NCI-H128 (cell line): ENCODE data around the gene ACTG2.
"Not testable (repeated sequence)": the region's sequence is repeated elsewhere in the genome, so short reads cannot be mapped to it uniquely, and the experiment has no call there.

Experiments used
- DNase-seq: peaks from one replicate; lab custom pipeline; 2025; ENCODE audit not compliant: unreplicated experiment; lab: John Stamatoyannopoulos, UW

The ACTG2 gene

DNA sequence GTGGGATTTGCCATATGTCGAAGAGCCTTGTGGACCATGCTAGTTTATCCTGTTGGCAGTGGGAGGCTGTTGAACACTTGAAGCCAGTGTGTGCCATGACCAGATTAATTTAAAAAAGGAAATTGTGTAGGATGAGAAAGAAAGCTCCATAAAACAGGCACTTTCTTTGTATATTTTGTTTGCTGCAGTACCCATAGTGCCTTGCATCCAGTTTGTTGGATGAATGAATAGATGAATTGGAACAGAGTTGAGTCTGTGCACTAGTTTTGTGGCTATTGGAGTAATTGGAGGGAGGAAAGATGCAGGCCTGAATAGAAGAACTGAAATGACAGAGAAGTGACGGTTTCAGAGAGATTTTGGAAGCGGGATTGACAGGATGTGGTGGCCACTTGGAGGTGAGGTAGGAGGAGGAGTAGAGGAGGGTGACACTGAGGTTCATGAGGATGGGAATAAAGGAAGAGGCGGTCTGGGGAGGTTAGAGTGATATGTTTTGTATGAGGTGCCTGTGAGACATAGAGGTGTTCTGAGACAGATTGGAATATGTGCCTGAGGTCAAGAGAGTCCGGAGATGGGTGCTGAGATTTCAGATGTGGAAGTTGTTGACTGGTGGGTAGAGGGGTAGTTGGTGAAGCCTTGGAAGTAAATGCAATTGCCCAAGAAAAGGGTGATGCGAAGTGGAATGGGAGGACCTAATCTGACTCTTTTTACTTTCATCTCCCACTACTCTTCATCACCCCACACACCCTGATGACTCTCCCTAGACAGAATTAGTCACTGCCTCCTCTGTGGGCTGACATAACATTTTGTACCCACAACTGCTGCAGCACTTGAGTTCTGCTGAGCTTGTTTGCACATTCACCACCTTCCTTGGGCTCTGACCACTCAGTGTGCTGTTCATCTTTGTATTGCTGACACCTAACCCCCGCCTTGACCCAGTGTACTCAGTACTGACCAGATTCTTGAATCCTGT lies 39.0 kb downstream of the ACTG2 start:
- no peak for DNase-seq

DNA sequence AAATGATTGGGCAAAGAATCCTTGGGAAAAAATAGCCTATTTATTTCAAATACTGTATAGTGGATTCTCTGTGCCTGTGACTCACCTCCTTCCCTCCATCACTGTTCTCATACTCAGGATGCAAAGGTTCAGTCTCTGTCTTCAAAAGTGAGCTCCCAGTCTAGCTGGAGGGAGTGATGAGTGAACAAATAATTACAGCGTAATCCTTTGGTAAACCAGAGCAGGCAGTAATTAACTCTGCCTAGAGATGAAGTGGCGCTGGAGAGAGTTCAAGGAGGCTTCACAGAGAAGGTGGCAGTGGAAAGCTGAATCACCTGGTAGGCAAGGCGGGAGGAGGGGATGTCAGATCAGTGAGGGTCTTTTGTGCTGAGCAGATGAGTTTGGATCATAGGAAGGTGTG lies 40.4 kb downstream of the ACTG2 start:
- DNase-seq, result no peak

DNA sequence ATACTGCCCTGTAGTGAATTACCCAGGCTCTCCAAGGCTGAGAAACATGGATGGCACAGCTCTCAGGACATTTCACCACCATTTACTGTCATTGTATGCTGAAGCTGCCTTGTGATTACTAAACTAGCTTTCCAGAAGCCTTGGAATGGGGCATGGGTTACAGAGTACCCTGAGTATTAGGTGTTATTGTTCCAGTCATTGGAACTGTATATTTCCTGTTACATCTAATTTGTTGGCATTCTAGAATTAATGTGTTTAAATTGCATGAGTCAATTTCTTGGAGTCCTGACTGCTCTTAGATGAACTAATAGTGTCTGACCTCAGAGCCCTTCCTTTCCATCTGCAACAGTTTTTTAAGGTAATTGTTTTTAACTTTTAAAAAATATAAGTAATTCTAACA lies 42.8 kb downstream of the ACTG2 start:
- no peak for DNase-seq

DNA sequence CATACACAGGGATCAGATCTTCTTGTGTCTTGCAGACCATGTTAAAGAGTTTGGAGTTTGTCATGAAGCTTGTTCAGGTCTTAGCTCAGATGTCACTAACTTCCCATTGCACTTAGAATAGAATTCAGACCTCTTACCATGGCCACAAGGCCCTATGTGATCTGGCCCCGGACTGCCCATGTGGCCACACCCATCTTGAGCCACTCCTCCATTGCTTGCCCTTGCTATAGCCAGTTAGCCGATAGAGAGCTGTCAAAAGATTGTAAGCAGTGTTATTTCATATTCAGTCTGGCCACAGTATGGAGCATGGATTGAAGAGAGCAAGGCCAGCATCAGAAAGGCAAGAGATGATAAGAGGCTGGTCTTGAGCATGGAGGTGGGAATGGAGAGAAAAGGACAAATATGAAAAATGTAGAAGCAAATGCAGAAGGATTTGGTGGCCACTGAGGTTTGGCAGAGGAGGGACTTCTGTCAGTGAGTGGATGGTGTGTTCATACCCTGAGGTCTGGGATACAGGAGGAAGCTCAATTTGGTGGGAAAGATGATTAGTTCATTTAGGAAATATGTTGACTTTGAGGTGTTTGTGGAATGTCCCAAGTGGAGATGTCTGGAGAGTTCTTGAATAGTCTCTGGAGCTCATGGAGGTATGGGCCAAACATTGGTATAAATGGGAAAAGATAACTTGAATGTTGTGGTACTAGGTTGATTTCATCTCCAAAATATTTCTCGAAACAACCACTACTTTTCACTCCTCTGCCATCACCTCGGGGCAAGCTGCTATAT lies 44.5 kb downstream of the ACTG2 start:
- DNase-seq, result no peak

DNA sequence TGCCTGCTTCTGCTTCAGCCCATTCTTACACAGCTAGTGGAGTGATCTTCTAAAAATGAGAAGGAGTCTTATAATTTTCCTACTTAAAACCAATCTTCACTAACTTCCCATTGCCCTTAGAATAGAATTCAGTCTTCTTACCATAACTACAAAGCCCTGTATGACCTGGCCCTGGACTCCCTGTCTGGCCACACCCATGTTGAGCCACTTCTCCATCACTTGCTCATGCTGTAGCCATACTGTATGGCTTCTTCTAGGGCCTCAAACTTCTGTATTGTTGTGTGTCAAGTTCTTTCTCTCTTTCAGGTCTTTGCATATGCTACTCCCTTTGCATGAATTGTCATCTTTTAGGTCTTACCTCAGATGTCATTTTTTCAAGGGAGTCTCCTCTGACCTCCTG lies 45.1 kb downstream of the ACTG2 start:
- no peak for DNase-seq

DNA sequence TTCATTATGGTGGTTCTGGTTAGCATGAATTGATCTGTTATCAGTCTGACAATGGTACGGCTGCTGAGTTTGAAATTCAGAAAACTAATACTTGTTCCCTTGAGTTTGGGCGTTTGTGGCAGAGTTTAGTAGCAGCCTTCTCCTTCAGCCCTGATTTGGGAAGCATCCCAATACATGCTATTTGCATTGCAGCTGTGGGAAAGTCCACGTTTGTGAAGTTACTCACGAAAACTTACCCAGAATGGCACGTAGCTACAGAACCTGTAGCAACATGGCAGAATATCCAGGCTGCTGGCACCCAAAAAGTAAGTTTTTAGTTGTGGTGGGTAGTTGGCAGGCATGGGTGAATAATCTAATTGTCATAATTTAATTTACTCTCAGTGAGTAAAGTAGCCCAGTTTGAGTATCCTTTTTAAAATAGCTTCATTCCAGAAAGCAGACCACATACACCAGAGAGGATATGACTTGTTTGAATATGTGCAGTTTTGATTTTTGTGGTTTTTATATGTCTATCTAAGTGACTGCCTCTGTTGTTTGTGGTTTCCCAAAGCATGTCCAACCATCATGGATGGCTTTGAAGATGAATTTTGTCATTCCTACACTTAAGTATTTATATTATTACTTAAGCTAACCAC lies 46.0 kb downstream of the ACTG2 start:
- DNase-seq, result no peak

DNA sequence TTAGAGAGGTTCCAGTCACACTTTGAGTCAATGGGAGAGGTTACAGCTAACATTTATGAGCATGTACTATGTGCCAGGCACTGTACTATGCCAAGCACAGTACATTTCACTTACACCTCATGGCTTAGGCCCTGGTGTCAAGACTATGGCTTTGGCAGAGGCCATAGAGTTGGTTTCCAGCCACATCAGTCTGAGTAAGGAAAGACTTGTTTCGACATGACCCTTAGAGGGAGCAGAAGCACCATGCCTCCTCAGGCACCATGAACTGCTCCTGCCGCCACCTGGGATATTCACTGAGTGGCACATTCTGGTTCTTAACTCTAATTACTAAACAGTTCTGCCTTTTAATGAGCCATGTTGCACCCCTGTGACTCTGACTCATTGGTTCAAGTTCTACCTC lies 46.6 kb downstream of the ACTG2 start:
- no peak for DNase-seq

DNA sequence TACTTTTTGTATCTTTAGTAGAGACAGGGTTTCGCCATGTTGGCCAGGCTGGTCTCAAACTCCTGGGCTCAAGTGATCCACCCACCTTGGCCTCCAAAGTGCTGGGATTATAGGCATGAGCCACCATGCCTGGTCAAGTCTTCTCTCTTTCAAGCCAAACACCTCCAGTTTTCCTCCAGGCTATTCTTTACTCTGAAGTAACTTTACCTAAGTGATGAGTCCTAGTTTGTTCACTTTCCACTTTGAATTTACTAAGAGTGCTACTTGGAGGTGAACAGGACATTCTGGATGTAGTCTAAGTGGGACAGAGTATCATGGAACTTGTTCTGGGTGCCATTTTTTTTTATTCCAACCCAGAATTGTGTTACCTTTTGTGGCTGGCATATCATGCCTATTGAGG lies 47.3 kb downstream of the ACTG2 start:
- not testable (repeated sequence) for DNase-seq

DNA sequence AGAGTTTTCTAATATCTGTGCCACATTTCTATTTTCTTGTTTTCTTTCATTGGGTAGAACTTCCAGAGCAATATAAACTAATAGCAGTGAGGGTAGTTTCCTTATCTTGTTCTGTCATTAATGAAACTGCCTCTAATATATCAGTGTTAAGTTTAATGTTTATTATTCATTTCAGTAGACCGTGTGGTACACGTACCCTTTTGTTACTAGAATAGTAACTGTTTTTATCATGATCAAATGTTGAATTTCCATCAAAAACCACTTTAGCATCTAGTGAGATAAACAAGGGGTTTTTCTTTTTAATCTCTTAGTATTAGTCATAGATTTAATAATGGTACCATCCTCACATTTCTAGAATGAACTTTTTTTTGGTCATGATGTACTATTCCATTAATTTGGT lies 49.9 kb downstream of the ACTG2 start:
- DNase-seq, result no peak

DNA sequence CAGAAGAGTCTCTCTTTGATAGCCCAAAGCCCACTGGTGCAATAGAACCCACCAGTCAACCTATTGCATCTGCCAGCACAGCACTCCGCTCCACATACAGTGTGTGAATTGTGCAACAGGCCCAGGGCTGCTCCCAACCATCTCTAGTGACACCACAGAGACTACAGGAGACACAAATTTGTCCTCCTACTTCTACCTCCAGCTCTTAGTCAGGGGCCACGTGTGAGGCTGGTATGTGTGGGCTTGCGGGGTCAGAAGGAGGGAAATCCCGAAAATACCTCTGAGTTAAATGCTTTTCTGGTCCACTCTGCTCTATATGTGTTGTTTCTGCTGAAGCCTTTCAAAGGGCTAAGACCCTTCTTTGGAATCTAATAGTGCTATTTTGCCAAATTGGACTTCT lies 51.9 kb downstream of the ACTG2 start:
- no peak for DNase-seq

DNA sequence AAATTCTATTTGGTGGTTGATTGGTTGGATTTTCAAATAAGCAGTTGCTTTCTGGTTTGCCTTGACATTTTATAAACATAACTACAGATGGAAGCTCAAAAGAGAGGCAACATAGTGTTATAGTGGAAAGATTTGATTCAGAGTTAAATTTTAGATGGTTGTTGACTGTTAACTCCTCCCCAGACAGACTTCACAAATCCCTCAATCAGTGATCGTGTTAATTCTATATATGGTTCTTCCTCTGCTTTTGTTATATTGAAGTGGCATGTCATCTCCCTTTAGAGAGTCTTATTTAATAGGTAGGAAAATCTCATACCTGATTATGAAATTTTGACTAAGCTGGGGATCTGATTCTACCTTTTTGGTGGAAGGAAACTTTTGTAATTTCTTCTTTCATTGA lies 53.4 kb downstream of the ACTG2 start:
- no peak for DNase-seq

DNA sequence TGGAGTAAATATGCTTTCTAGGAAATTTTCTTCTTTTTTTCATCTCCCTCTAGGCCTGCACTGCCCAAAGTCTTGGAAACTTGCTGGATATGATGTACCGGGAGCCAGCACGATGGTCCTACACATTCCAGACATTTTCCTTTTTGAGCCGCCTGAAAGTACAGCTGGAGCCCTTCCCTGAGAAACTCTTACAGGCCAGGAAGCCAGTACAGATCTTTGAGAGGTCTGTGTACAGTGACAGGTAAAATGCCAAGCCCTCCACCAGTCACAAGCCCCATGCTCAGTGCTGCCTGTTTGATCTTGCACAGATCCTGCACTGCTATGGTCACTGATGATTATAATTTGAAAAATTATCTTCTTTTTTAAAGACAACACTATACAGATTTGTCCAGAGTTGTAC lies 53.9 kb downstream of the ACTG2 start:
- no peak for DNase-seq

DNA sequence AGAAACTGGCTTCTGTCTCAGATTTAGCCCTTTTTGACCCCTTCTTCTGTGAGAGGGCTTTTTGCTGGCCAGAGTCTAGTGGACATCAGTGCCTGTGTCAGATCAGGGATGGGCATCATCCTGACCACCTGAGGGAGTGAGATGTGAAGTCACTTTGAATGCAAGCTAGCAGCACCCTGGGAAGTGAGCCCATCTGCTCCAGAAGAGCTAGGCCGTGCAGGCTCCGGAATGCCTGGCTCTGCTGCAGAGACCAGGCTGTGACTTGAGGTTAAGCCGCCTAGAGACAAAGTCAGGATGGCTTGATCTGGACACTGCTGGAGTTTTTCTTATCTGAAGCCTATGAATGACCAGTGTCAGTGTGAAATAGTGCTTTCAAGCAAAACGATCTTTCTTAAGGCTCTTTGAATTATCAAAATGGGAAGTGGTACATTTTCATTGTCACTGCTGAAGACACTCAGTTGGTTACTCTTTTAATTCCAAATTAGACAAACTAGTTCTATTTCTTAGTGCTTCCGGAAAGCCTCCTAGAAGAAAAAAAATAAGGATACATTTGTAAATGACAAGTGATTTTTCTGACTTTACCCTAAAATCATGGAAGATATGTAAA lies 54.7 kb downstream of the ACTG2 start:
- DNase-seq, result no peak

DNA sequence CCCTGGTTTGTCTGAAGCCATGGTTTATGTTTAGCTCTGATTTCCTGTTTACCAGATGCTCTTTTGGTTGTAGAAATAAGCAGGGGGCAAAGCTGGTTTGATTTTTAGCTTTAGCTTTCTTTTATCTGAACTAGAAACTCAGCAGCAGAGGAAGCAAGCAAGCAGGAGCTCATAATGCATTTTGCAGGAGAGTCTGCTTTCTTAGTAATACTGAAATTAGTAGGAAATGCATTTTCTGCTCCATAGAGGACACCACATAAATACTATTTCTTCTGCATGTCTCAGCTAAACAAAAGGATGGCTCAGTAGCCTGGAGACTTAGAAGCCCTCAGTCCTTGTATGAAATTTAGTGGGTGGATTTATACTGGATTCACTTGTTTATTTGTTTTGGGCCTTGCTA lies 57.0 kb downstream of the ACTG2 start:
- DNase-seq, result no peak

DNA sequence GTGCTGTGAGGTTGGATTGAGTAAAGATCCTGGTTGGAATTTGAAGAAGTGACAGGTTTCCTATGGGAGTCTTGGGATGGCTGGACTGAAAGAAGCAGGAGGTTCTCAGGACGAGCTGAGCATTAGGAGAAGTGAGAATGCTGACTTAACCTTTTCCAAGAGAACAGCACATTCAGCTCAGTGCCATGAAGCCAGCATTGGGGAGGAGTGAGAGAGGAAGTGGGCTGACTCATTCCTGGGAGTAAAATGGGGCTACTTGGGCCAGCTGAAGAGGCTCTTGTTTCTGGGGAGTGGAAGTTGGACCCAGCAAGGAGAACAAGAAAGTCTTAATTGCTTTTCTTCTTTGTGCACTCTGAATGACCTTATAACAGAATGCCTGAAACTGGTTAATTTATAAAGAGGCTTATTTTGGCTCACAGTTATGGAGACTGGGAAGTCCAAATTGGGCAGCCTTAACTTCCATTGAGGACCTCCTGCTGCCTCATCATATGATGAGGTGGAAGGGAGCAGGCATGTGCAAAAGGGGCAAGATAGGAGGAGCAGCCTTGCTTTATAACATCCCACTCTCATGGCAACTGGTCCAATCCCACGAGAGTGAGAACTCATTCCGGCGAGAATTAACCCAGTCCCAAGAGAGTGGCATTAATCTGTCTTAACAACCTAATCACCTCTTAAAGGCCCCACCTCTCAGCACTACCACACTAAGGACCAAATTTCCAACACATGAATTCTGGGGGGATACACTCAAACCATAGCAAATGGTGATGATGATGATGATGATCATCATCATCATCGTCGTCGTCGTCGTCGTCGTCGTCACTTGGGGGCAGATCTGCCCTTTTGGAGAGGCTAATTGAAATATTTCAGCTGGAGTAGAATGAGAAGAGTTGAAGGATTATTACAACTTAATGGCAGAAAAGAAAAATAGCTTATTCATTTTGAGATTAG lies 60.0 kb downstream of the ACTG2 start:
- DNase-seq, result no peak

DNA sequence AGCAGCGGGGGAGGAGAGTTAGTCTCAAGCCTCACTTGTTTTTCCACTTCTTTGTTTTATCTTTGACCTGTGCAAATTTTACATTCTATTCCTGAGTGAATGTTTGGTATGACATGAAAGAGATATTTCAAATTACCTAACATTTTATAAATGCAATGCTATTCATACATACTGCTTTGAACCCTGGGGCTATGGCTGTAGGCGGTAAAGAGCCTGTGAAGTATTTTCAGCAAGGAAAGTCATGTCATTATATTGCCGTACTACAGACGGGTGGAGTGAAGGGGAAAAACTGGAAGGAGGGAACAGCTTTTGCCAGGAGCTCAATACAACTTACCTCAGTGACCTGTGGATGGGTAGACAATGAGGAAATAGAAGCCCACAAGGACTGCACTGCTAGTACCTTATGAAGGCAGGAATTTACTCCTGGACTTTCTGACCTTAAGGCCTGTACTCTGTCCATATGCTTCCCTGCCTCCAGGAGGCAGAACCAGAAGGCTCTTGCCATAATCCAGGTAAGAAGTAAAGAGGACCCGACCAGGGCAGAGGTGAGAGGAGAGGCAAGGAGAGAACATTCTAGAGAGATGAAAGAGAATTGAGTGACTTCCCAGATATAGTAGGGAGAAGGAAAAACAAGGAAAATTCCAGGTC lies 63.5 kb downstream of the ACTG2 start:
- DNase-seq, result no peak

DNA sequence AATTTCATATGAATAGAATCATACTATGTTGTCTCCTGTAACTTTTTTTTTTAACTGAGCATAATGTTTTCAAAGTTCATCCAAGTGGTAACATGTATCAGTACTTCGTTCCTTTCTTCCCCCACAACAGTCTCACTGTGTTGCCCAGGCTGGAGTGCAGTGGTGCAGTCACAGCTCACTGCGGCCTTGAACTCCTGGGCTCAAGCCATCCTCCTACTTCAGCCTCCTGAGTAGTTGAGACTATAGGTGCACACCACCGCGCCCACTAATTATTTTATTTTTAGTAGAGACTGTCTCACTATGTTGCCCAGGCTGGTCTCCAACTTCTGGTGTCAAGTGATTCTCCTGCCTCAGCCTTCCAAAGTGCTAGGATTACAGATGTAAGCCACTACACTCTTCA lies 68.5 kb downstream of the ACTG2 start:
- DNase-seq, result no peak

DNA sequence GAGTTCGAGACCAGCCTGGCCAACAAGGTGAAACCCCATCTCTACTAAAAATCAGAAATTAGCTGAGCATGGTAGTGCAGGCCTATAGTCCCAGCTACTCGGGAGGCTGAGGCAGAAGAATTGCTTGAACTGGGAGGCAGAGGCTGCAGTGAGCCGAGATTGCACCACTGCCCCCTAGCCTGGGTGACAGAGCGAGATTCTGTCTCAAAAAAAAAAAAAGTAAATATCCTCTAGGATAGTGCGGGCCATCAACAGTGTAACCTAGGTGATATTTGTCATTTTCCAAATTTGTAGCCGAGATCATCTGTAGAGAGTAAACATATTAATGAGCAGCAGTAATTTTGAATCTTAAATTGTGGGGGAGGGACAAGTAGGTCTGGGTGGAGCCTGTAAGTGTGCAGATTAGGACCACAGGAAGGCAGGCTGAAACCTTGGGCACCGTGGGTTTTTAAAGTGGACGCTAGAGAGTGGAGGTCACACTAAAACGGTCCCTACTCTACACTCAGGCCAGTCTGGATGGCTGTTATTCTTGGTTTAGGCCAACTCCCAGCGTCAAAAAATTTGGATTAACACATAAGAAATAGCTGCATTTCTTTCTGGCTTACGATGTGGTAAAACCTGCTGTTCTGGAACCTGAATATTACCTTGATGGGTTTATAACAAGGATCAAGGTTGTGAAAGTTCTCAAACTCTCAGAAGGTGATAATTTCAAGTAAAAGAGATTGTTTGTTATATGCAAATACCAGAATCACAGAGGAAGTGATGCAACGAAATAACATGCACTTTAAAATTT lies 69.2 kb downstream of the ACTG2 start:
- no peak for DNase-seq

DNA sequence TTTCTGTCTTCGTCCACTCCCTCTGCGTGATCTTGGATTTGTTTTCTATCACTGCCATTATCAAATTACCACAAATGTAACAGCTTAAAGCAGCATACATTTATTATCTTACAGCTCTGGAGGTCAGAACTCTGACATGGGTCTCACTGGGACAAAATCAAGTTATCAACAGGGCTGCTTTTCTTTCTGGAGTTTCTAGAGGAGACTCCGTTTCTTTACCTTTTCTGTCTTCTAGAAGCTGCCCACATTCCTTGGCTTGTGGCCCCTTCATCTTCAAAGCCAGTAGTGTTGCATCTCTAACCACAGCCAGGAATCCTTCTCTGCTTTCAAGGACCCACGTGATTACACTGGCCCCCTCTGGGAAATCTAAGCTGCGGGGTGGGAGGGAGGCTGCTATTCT lies 70.0 kb downstream of the ACTG2 start:
- DNase-seq, result no peak
